H9 (cell line): ENCODE results near the gene ANKRD13D. TPM values are rescaled to one million over a fixed set of nuclear protein-coding genes. Genes with fewer than 3 reads are reported as not detected.

Experiments used
- DNase-seq: peaks from one replicate; pipeline ENCODE4 v3.0.0-alpha.2; 2017
- H2AFZ ChIP-seq: one replicate; pipeline ENCODE4 v1.6.1; 2013; ENCODE audit warnings: mild to moderate bottlenecking, low read length, control low read depth, moderate library complexity
- H2AK5ac ChIP-seq: 2 replicates; pipeline ENCODE4 v1.6.1; 2013; ENCODE audit warnings: low read length, control low read depth, mixed read lengths; ENCODE audit not compliant: insufficient read length
- H2BK120ac ChIP-seq: one replicate; pipeline ENCODE4 v1.6.1; 2013; ENCODE audit warnings: low read depth, mild to moderate bottlenecking, low read length, control low read depth, inconsistent platforms; ENCODE audit not compliant: poor library complexity, severe bottlenecking
- H2BK12ac ChIP-seq: 2 replicates; pipeline ENCODE4 v1.6.1; 2013; ENCODE audit warnings: low read length, control low read depth, mixed read lengths, low read depth; ENCODE audit not compliant: insufficient read length
- H2BK15ac ChIP-seq: 2 replicates; pipeline ENCODE4 v1.6.1; 2013; ENCODE audit warnings: low read depth, low read length, control low read depth
- H2BK20ac ChIP-seq: one replicate; pipeline ENCODE4 v1.6.1; 2013; ENCODE audit warnings: low read depth, mild to moderate bottlenecking, low read length, control low read depth, inconsistent platforms; ENCODE audit not compliant: poor library complexity, severe bottlenecking
- H2BK5ac ChIP-seq: 2 replicates; pipeline ENCODE4 v1.6.1; 2013; ENCODE audit warnings: low read length, control low read depth, mixed read lengths; ENCODE audit not compliant: insufficient read length
- H3K14ac ChIP-seq: 2 replicates; pipeline ENCODE4 v1.6.1; 2013; ENCODE audit warnings: low read length, control low read depth; ENCODE audit not compliant: insufficient read depth
- H3K18ac ChIP-seq: 2 replicates; pipeline ENCODE4 v1.6.1; 2013; ENCODE audit warnings: low read depth, mild to moderate bottlenecking, mixed read lengths, low read length, control low read depth; ENCODE audit not compliant: insufficient read length
- H3K23ac ChIP-seq: 2 replicates; pipeline ENCODE4 v1.6.1; 2013; ENCODE audit warnings: low read length, control low read depth, mixed read lengths, low read depth; ENCODE audit not compliant: insufficient read length
- H3K23me2 ChIP-seq: 2 replicates; pipeline ENCODE4 v1.6.1; 2013; ENCODE audit warnings: low read depth, mild to moderate bottlenecking, mixed read lengths, low read length, control low read depth; ENCODE audit not compliant: insufficient read length, poor library complexity, severe bottlenecking
- H3K27ac ChIP-seq: 2 replicates; pipeline ENCODE4 v1.5.1; 2013; ENCODE audit warnings: low read length, control low read depth, mixed read lengths, low read depth; ENCODE audit not compliant: insufficient read length
- H3K27me3 ChIP-seq: 2 replicates; pipeline ENCODE4 v1.6.1; 2013; ENCODE audit warnings: low read length, control low read depth, inconsistent platforms; ENCODE audit not compliant: insufficient read depth
- H3K4ac ChIP-seq: 2 replicates; pipeline ENCODE4 v1.6.1; 2013; ENCODE audit warnings: low read depth, mild to moderate bottlenecking, control low read depth, inconsistent platforms, low read length, moderate library complexity
- H3K4me1 ChIP-seq: 2 replicates; pipeline ENCODE4 v1.6.1; 2013; ENCODE audit warnings: low read length, control low read depth, inconsistent platforms; ENCODE audit not compliant: insufficient read depth
- H3K4me2 ChIP-seq: 2 replicates; pipeline ENCODE4 v1.6.1; 2013; ENCODE audit warnings: low read length, control low read depth, mixed read lengths; ENCODE audit not compliant: insufficient read length, insufficient read depth
- H3K56ac ChIP-seq: 2 replicates; pipeline ENCODE4 v1.6.1; 2013; ENCODE audit warnings: low read depth, mild to moderate bottlenecking, mixed read lengths, low read length, control low read depth; ENCODE audit not compliant: insufficient read length
- H3K79me1 ChIP-seq: 2 replicates; pipeline ENCODE4 v1.6.1; 2013; ENCODE audit warnings: low read depth, mild to moderate bottlenecking, moderate library complexity, low read length, control low read depth, inconsistent platforms; ENCODE audit not compliant: insufficient read depth, poor library complexity, severe bottlenecking
- H3K79me2 ChIP-seq: 2 replicates; pipeline ENCODE4 v1.6.1; 2013; ENCODE audit warnings: low read length, control low read depth, inconsistent platforms; ENCODE audit not compliant: insufficient read depth
- H3K9ac ChIP-seq: 2 replicates; pipeline ENCODE4 v1.6.1; 2013; ENCODE audit warnings: low read length, control low read depth, mixed read lengths; ENCODE audit not compliant: insufficient read length; ENCODE audit errors: extremely low read depth
- H3K9me3 ChIP-seq: one replicate; pipeline ENCODE4 v1.6.1; 2013; ENCODE audit warnings: low read depth, low read length, inconsistent platforms; ENCODE audit not compliant: control insufficient read depth
- H3T11ph ChIP-seq: one replicate; pipeline ENCODE4 v1.6.1; 2013; ENCODE audit warnings: mild to moderate bottlenecking, low read length, control low read depth, inconsistent platforms
- H4K20me1 ChIP-seq: one replicate; pipeline ENCODE4 v1.6.1; 2013; ENCODE audit not compliant: control insufficient read depth, insufficient read length, insufficient read depth
- H4K5ac ChIP-seq: 2 replicates; pipeline ENCODE4 v1.6.1; 2013; ENCODE audit warnings: low read depth, mild to moderate bottlenecking, mixed read lengths, low read length, control low read depth; ENCODE audit not compliant: insufficient read length
- H4K8ac ChIP-seq: replicated peaks from 2 replicates; pipeline ENCODE4 v1.6.1; 2013; ENCODE audit warnings: low read length, control low read depth, mixed read lengths, low read depth; ENCODE audit not compliant: insufficient read length
- H4K91ac ChIP-seq: 2 replicates; pipeline ENCODE4 v1.6.1; 2013; ENCODE audit warnings: low read depth, mild to moderate bottlenecking, moderate library complexity, mixed read lengths, low read length, control low read depth; ENCODE audit not compliant: insufficient read length
- H3K27ac Mint-ChIP-seq, 3 experiments: 2 replicates in 2 of 3; 3 replicates in 1 of 3; pipeline ENCODE4 v1.8.0; 2020 to 2021; ENCODE audit warnings: mixed read lengths in 3 of 3, mild to moderate bottlenecking in 1 of 3, moderate library complexity in 1 of 3
- H3K27me3 Mint-ChIP-seq: 2 replicates; pipeline ENCODE4 v1.8.0; 2021; ENCODE audit warnings: low read depth, mild to moderate bottlenecking, moderate library complexity, mixed read lengths
- H3K36me3 Mint-ChIP-seq, 3 experiments: 2 replicates in 2 of 3; 3 replicates in 1 of 3; pipeline ENCODE4 v1.8.0; 2020 to 2021; ENCODE audit warnings: low read depth in 3 of 3, mixed read lengths in 3 of 3; ENCODE audit not compliant: insufficient read depth in 1 of 3
- H3K4me1 Mint-ChIP-seq, 2 experiments: 2 replicates each; pipeline ENCODE4 v1.8.0; 2020; ENCODE audit warnings: mixed read lengths in 2 of 2
- H3K4me3 Mint-ChIP-seq, 2 experiments: 2 replicates in 1 of 2; 3 replicates in 1 of 2; pipeline ENCODE4 v1.8.0; 2020 to 2021; ENCODE audit warnings: mild to moderate bottlenecking in 2 of 2, mixed read lengths in 2 of 2, moderate library complexity in 1 of 2
- H3K9me3 Mint-ChIP-seq, 2 experiments: 2 replicates in 1 of 2; 3 replicates in 1 of 2; pipeline ENCODE4 v1.8.0; 2020; ENCODE audit warnings: mild to moderate bottlenecking in 2 of 2, mixed read lengths in 2 of 2, moderate library complexity in 1 of 2
- CTCF ChIP-seq: fragments of 200-600 bp; sonication (generic); conservative IDR thresholded peaks from 3 replicates; pipeline ENCODE4 v1.8.0; 2021; ENCODE audit warnings: antibody characterized with exemption, mild to moderate bottlenecking
- WGBS: extraction: QIAGEN DNeasy Blood & Tissue Kit; methylation state at CpG from one replicate; pipeline ENCODE4 v1.1.7; 2013; ENCODE audit warnings: missing lambda C conversion rate, low lambda C conversion rate, mixed read lengths; ENCODE audit not compliant: insufficient read length; ENCODE audit errors: extremely low coverage; 5-methylcytosine and 5-hydroxymethylcytosine counted together
- total RNA-seq: library from RNA; stranded (reverse); gene quantifications from 2 replicates; pipeline ENCODE4 v1.2.1, GENCODE V29; 2021

Gene ANKRD13D
- total RNA-seq, 1 experiment from 2014 or later, result 42.1 TPM

- Histone ChIP-seq H3K23me2 (peaks cover 13% of the 10 kb centered on the region), H3K4me1 (no peaks in the 10 kb centered on the region), H2BK12ac (no peak overlapping the region), H3K9ac (no peak overlapping the region), H3K27ac (no peak overlapping the region), H3K56ac (no peak overlapping the region), H2AFZ (no peak overlapping the region), H2AK5ac (no peak overlapping the region), H2BK5ac (no peak overlapping the region), H3K27me3 (no peaks in the 10 kb centered on the region), H3K18ac (no peak overlapping the region), H2BK15ac (no peak overlapping the region), H4K20me1 (no peaks in the 10 kb centered on the region), H3K9me3 (no peaks in the 10 kb centered on the region), H3K79me1 (no peaks in the 10 kb centered on the region), H3K79me2 (no peaks in the 10 kb centered on the region), H4K91ac (no peak overlapping the region), H3K4me2 (no peak overlapping the region), H4K8ac (no peak overlapping the region), H3K14ac (no peak overlapping the region), H4K5ac (no peak overlapping the region), H3T11ph (no peak overlapping the region), H3K4ac (no peak overlapping the region), H2BK120ac (no peak overlapping the region), H3K23ac (no peak overlapping the region), H2BK20ac (no peak overlapping the region)
- no peak for TF ChIP-seq CTCF
- H3K27ac Mint-ChIP-seq, result no peak overlapping the region; a peak in 1 of 7 replicates
- H3K4me3 Mint-ChIP-seq, result no peak overlapping the region
- H3K4me1 Mint-ChIP-seq, result peaks cover 18 to 28% of the 10 kb centered on the region in 2 experiments
- no CpG with 5 or more reads among the region's 5 CpGs for WGBS
- no peak for DNase-seq
- H3K36me3 Mint-ChIP-seq, result no peaks in the 10 kb centered on the region
- no peaks in the 10 kb centered on the region; a peak in 1 of 5 replicates for H3K9me3 Mint-ChIP-seq
- H3K27me3 Mint-ChIP-seq, result no peaks in the 10 kb centered on the region; the same call in 1 of the 2 replicates
Measured at GRCh38 chr11:67349036-67349435, 59.9 kb downstream of the ANKRD13D start.
